Esophagus squamous epithelium (tissue), 5 donors: Measurements from ENCODE around the gene SLC7A8. TPM values are rescaled to one million over a fixed set of nuclear protein-coding genes. Genes with fewer than 3 reads are reported as not detected.

Source experiments
- DNase-seq: peaks from one replicate; lab custom pipeline; 2025; lab: John Stamatoyannopoulos, UW
- H3K27ac ChIP-seq, 4 donors: fragments of 200-600 bp; sonication (generic); one replicate each; pipeline ENCODE4 v1.5.1; 2016 to 2019; ENCODE audit warnings: mild to moderate bottlenecking in 1 of 4
- H3K27me3 ChIP-seq, 4 donors: fragments of 200-600 bp; sonication (generic); 1 replicate in 3 of 4; 2 replicates in 1 of 4; pipeline versions ENCODE4 v1.5.1 to v1.6.0; 2017 to 2021; ENCODE audit warnings: antibody characterized with exemption in 1 of 4
- H3K36me3 ChIP-seq, 3 donors: fragments of 200-600 bp; sonication (generic); one replicate each; pipeline ENCODE4 v1.5.1; 2016 to 2019
- H3K4me1 ChIP-seq, 3 donors: fragments of 200-600 bp; sonication (generic); one replicate each; pipeline ENCODE4 v1.5.1; 2017 to 2019
- H3K4me3 ChIP-seq, 4 donors: fragments of 200-600 bp; sonication (generic); 1 replicate in 3 of 4; 2 replicates in 1 of 4; pipeline ENCODE4 v1.5.1; 2016 to 2019; ENCODE audit warnings: mild to moderate bottlenecking in 2 of 4, moderate library complexity in 1 of 4
- H3K9me3 ChIP-seq, 3 donors: fragments of 200-600 bp; sonication (generic); one replicate each; pipeline ENCODE4 v1.5.1; 2016 to 2019
- POLR2A ChIP-seq, 4 donors: fragments of 450-650 bp; IDR thresholded peaks; one replicate each; pipeline ENCODE4 v1.6.1; 2017; ENCODE audit warnings: antibody characterized with exemption in 4 of 4, mild to moderate bottlenecking in 4 of 4, moderate library complexity in 3 of 4
- WGBS, 2 donors: methylation state at CpG; one replicate each; pipeline ENCODE4 v1.1.5; 2018; 5-methylcytosine and 5-hydroxymethylcytosine counted together
- intact Hi-C: fragments of 100-400 bp; cut with DNase I; formaldehyde crosslinking; loops from one replicate; pipeline ENCODE4 v1.15.0; 2022
- total RNA-seq, 4 donors: library from RNA; depleted of rRNA; stranded (reverse); fragments of >200 nt; gene quantifications; one replicate each; pipeline ENCODE4 v1.1.0, GENCODE V29; 2016
- TF ChIP-seq, protein P1 (sequence below), 6 experiments: fragments of 450-650 bp in 4 of 6; fragments of 200-600 bp in 2 of 6; sonication (generic) in 2 of 6; IDR thresholded peaks; one replicate each; pipeline ENCODE4 v1.5.1; 2016 to 2019; ENCODE audit warnings: antibody characterized with exemption in 6 of 6, mild to moderate bottlenecking in 4 of 6, moderate library complexity in 4 of 6
- donor health status: DM: yes; HTN: yes; CAD: no.

SLC7A8 gene
- total RNA-seq, 4 donors from 2014 or later = 22.2 to 58.0 (median 39.8) TPM

DNA sequence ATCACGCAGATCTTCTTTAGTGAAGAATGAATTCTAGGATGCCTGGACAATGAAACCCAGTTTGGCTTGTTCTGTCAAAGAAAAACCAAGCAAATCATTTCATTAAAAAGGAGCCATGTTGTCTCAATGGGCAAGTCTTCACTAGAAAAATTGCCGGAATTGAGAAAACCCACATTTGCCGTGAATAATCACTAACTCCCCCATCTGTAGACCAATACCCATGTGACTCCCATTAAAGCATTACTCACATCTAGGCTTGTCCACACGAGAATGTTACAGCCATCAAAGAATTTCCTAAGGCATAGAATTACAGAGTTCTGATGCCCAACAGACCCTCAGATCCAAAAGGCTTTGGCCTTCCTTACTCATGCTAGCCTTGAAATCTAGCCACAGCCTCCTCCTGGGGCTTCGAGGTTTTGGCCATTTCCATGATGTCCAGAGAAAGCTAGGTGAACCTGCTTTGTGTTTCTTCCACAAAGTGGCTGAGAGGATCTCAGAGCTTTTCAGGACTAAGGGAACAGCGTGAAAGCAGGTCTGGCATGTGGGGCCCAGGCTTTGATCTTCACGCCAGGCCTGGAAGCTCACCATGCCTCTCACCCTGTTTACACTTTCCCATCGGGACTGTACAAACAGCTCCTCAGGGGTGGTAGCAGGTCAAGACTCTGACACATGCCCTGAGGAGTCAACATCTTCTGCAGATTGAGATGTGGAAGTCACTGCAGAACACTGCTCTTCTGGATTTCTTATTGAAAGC is 12.1 kb downstream of the SLC7A8 start:
- DNase-seq = no peak
- H3K4me3 ChIP-seq = no peak overlapping the region
- no peaks in the 10 kb centered on the region for H3K9me3 ChIP-seq
- no peak for TF ChIP-seq POLR2A (IDR thresholded peaks at IDR 0.05)
- TF ChIP-seq, protein P1, sequence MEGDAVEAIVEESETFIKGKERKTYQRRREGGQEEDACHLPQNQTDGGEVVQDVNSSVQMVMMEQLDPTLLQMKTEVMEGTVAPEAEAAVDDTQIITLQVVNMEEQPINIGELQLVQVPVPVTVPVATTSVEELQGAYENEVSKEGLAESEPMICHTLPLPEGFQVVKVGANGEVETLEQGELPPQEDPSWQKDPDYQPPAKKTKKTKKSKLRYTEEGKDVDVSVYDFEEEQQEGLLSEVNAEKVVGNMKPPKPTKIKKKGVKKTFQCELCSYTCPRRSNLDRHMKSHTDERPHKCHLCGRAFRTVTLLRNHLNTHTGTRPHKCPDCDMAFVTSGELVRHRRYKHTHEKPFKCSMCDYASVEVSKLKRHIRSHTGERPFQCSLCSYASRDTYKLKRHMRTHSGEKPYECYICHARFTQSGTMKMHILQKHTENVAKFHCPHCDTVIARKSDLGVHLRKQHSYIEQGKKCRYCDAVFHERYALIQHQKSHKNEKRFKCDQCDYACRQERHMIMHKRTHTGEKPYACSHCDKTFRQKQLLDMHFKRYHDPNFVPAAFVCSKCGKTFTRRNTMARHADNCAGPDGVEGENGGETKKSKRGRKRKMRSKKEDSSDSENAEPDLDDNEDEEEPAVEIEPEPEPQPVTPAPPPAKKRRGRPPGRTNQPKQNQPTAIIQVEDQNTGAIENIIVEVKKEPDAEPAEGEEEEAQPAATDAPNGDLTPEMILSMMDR (IDR thresholded peaks at IDR 0.05) = no peak
- H3K27ac ChIP-seq = peak overlapping the region in 2 of 4 donors; percentile 19 to 23
- peaks cover 0 to 48% (median 17%) of the 10 kb centered on the region in 3 donors for H3K4me1 ChIP-seq
- H3K36me3 ChIP-seq = peaks cover 0 to 6% (median 0%) of the 10 kb centered on the region in 3 donors
- intact Hi-C loops = no loop called here
- 26 to 32% methylated on average over 8 of the region's 8 CpGs for WGBS, 2 donors
- no peaks in the 10 kb centered on the region for H3K27me3 ChIP-seq

DNA sequence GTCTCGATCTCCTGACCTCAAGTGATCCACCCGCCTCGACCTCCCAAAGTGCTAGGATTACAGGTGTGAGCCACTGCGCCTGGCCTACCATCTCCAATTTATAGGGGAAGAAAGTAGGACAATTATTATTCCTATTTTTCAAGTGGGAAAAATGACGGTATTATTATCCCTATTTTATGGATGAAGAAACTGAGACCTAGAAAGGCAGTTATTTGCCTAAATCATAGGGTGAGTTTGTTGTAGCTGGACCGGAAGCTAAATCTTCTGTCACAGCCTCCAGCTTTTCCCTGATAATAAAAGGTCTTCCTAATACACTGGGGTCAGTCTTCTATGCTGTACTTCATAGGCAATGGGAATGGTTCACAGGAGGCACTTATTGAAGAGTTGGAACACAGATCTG is 13.8 kb downstream of the SLC7A8 start:
- DNase-seq = no peak
- H3K4me1 ChIP-seq = peaks cover 0 to 32% (median 17%) of the 10 kb centered on the region in 3 donors
- intact Hi-C loops = no loop called here
- TF ChIP-seq POLR2A (IDR thresholded peaks at IDR 0.05) = no peak
- TF ChIP-seq, protein P1 (IDR thresholded peaks at IDR 0.05) = no peak
- no peak overlapping the region for H3K27ac ChIP-seq
- H3K27me3 ChIP-seq = no peaks in the 10 kb centered on the region
- H3K4me3 ChIP-seq = no peak overlapping the region
- peaks cover 0 to 23% (median 0%) of the 10 kb centered on the region in 3 donors for H3K36me3 ChIP-seq
- H3K9me3 ChIP-seq = no peaks in the 10 kb centered on the region
- 97 to 100% methylated on average over 6 of the region's 6 CpGs for WGBS, 2 donors

DNA sequence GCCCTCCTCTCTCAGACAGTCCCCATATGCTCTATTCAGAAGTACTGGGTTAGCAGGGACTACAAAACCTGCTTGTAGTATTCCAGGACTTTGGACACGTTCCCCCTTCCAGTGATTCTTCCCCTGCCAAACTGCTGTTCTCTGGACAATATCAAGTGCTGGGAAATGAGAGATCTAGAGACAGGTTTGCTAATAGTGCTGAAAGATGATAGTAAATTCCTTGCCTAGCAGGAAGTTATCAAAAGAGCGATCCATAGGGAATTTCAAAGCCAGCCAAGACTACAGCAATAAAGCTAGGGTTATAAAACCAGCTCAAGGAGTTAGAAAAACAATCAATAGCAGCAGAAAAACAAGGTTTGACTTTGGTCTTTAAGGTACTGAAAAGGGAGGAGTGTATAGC is 15.2 kb downstream of the SLC7A8 start:
- Histone ChIP-seq H3K4me1 (peaks cover 0 to 28% (median 11%) of the 10 kb centered on the region in 3 donors), H3K4me3 (no peak overlapping the region), H3K27ac (no peak overlapping the region), H3K9me3 (no peaks in the 10 kb centered on the region), H3K27me3 (no peaks in the 10 kb centered on the region), H3K36me3 (peaks cover 0 to 37% (median 0%) of the 10 kb centered on the region in 3 donors)
- no peak for DNase-seq
- TF ChIP-seq, protein P1 (IDR thresholded peaks at IDR 0.05) = no peak
- TF ChIP-seq POLR2A (IDR thresholded peaks at IDR 0.05) = no peak
- intact Hi-C loops = no loop called here
- 66 to 69% methylated on average over 2 of the region's 2 CpGs for WGBS, 2 donors

DNA sequence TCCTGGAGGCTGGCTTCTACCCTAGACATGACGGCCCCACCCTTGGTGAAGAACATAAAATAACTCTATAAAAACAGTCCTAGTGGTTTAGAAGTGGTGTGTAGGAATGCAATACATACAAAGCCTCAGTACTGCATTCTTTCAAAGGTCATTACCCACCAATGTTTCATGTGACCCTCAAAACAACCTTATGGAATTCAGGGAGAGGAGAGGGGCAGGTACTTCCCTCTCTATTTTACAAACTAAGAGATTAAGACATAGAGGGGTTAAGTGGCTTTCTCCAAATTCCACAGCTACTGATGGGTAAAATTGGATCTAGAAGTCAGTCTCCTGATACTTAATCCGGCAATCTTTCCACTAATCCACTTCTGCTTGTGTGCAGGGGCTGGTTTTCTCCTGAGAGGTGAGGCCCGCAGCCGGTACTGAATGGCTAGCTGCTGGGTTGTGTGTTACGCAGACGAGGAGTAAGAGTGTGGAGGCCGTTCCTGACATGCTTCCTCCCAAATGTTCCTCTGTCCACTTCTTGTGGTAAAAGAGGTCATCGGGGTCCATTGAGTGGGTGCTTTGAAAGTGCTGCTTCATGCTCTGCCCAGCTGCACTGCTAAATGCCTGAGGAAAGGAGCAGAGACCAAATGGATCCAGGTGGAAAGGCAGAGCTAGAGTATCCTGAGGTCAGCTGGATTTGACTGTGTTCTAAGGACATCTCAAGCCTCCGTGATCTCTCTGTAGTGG is 16.2 kb downstream of the SLC7A8 start:
- no peak for TF ChIP-seq POLR2A (IDR thresholded peaks at IDR 0.05)
- TF ChIP-seq, protein P1 (IDR thresholded peaks at IDR 0.05) = no peak
- peaks cover 0 to 25% (median 7%) of the 10 kb centered on the region in 3 donors for H3K4me1 ChIP-seq
- H3K36me3 ChIP-seq = peaks cover 0 to 45% (median 0%) of the 10 kb centered on the region in 3 donors
- H3K4me3 ChIP-seq = no peak overlapping the region
- intact Hi-C loops = no loop called here
- no peak for DNase-seq
- H3K27me3 ChIP-seq = no peaks in the 10 kb centered on the region
- WGBS, 2 donors = 68 to 90% methylated on average over 7 to 8 of the region's 9 CpGs
- peak overlapping the region in 1 of 4 donors; percentile 21 for H3K27ac ChIP-seq
- no peaks in the 10 kb centered on the region for H3K9me3 ChIP-seq

DNA sequence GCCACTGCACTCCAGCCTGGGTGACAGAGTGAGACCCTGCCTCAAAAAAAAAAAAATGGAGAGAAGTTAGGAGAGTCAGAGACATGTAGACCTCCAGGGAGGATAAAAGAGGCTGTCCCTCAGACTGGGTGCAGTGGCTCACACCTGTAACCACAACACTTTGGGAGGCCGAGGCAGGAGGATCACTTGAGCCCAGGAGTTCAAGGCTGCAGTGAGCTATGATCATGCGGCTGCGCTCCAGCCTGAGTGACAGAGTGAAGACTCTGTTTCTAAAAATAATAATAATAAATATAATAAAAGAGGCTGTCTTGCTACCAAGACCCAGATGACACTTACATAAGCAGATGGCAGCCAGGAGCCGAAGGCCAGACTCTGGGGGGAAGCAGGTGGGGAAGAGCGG is 18.5 kb downstream of the SLC7A8 start:
- no peak for DNase-seq
- H3K27ac ChIP-seq = no peak overlapping the region
- H3K4me1 ChIP-seq = peaks cover 6 to 30% (median 17%) of the 10 kb centered on the region in 3 donors
- H3K9me3 ChIP-seq = no peaks in the 10 kb centered on the region
- 92 to 93% methylated on average over 5 of the region's 5 CpGs for WGBS, 2 donors
- peaks cover 0 to 45% (median 0%) of the 10 kb centered on the region in 3 donors for H3K36me3 ChIP-seq
- no peaks in the 10 kb centered on the region for H3K27me3 ChIP-seq
- intact Hi-C loops = no loop called here
- H3K4me3 ChIP-seq = no peak overlapping the region
- no peak for TF ChIP-seq POLR2A (IDR thresholded peaks at IDR 0.05)
- TF ChIP-seq, protein P1 (IDR thresholded peaks at IDR 0.05) = no peak
